Stimulated activated CD4-positive, alpha-beta T cell treated with anti-CD3 and anti-CD28 coated beads, Interleukin-15, amount 100 ng/mL, for 24 hours (primary cell): ENCODE data around the gene CGNL1.

Experiments used
- DNase-seq: peaks from one replicate; pipeline ENCODE4 v3.0.0-alpha.2; 2020

The CGNL1 gene

DNA sequence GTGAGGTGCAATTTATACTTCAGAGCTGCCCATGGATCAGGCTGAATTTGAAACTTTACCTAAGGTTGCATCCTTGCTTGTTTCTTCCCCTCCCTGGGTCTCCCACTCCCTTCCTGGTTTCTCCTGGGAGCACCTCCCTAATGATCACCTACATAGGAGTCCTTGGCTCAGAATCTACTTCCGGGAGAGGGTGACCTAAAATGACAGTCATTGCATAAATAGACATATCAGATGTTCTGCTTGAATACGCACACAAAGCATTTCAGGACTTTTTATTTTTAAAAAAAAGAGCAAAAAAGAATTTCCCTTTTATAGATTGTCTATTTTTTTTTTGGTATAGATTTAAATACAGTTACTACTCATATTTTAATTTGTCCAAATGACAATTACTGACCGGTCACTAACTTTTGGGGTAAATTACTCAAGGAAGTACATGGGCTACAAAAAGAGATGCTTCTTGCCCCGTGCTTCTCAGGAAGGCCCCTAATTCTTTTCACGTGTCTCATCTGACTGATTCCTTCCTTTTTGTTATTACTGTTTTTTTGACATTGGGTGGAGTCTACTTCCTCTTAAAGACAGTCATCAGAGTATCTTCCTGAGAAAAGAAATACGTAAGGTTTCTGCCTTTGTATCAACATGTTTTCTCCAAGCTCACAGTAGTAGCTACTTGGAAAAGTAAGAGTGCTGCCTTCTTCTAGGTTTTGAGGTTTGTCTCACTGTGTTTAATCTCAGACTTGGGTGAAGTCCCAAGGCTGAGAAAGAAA is 210.5 kb downstream of the CGNL1 start:
- no peak for DNase-seq

DNA sequence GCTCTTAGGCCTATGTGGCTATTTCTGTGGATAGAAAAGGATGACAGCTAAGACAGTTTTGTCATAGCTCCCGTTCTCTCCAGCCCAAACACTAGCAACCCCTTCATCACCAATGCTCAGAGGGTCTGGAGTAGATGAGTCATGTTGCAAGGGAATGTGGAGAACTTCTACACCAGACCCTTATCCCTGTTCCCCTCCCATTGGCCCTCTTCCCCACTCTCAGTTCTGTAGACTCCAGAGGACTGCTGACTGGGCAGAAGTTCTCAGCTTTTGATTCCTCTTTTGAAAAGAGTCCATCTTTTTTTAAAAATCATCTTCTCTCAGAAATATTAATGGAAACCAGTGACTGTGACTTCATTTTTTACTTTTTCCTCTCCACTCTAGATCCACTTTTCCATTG is 213.0 kb downstream of the CGNL1 start:
- DNase-seq, result no peak

DNA sequence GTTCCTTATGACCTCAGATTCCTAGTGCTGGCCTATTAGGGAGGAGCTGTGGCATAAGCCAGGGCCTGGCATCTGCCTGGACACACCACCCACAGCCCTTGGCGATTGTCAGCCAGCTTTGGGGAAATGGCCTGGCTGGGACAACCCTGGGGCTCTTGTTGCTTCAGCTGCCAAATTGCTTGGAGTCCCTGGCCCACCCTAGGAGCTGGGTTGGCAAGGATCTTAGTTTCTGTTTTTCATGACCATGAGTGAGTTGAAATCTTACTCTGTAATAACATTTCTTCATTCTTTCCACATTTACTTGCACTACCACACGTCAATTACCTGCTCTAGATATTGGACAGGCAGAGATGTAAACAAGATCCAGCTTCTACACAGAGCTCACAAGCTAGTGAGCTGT is 213.4 kb downstream of the CGNL1 start:
- no peak for DNase-seq

DNA sequence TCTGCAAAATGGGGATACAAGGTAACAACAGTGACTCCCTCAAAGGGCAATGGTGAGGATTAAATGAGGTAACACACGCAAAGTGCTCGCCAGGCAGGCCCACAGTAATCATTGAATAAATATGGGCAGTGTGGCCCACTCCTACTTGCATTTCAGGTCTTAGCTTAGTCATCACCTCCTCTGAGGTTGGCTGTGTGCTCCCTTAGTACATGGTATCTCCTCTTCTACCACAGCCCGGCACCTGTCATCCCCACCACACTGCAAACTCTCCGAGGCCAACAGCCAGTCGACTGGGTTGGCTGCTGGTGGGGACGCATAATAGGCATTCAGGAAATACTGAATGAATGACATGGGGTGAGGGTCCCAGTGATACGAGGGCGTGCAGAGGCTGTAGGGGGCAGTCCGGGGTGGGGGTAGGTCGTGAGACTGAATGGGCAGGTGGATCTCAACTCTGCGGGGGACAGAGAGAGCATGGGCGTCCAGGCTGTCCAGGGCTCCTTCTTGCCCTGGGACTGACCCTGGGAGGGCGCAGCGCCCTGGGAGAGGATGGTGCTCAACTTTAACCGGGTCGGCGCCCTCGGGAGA is 215.0 kb downstream of the CGNL1 start:
- DNase-seq, result peak; percentile 21

DNA sequence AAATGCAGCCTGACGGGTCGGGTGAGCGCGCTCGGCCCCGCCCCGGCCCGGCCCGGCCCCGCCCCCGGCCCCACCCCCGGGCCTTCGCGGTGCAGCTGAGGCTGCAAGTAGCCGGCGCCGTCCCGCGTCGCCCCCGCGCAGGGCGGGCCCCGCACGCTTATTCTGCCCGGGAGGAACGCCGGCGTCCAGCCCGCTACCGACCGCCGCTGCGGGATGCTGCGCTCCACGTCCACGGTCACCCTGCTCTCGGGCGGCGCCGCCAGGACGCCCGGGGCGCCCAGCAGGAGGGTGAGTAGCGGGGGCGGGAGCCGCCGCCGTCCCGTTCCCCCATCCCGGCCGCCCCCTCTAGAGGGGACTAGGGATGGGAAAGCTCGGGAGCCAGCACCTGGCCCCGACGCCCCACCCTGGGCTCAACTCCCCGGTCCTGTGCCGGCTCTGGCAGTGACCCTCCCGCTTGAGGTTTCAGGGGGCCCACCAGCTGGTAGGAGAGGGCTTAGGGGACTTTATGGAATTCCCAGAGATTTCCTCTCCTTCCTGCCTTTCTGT is 215.6 kb downstream of the CGNL1 start, which contains the start of gene MYZAP:
MYZAP (plus strand) TSS at position 83 of the 546 bp plus-strand sequence; CDS start at position 214, 131 bp downstream.
- peak; percentile 70 for DNase-seq

DNA sequence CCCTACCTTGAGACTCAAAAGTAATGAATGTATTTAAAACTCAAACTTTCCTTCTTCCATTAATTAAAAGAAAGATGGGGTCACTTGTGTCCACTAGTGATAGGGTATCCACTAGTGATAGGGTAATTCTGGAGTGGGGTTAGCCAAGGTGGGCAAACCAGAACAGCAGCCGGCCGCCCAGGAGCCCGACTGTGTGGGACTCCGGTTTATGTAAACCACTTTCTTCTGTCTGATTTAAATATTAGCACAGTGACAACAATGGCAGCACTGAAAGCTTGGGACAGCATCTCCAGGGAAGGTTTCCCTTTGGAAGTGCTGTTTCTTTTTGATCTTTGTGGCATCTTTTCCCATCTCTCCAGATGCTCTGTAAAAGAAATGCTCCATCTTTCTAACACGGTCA is 216.1 kb downstream of the CGNL1 start:
- DNase-seq, result no peak

DNA sequence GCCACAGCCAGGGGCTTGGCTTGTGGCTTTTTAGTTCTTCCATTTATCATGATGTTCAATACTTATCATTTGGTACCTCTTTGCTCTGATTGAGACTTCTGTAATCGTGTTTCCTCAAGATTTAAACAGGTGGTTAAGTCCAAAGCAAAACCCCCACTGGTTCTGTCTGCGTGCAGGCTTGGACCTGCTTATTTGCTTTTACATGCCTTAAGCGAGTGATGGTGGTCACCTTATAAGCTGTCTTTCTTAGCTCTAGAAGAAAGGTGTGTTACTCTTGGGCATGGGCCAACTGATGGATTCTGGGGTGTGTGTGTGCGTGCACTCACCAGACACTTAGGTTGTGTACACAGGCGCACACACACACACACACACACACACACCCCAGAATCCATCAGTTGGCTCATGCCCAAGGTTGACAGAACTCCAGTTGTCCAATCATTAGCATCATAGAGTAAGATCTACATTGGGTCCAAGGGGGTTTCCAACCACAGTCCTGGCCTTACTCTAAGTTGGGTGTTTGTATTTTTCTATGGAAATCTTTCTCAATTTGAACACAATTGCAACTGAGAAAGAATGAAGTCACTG is 216.6 kb downstream of the CGNL1 start:
- no peak for DNase-seq

DNA sequence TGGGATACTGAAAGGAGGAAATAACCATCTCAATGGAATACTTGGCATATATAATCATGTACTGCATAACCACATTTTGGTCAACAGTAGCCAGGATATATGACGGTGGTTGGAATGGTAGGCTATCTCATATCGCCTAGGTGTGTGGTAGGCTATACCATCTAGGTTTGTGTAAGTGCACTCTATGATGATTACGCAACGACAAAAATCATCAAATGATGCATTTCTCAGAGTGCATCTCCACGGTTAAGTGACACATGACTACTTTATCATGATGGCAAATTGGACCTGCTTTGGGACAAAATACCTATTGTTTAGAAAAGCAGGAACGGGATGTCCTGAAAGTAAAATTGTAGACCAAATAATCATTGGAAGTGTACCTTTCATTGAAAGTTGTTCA is 218.2 kb downstream of the CGNL1 start:
- no peak for DNase-seq

DNA sequence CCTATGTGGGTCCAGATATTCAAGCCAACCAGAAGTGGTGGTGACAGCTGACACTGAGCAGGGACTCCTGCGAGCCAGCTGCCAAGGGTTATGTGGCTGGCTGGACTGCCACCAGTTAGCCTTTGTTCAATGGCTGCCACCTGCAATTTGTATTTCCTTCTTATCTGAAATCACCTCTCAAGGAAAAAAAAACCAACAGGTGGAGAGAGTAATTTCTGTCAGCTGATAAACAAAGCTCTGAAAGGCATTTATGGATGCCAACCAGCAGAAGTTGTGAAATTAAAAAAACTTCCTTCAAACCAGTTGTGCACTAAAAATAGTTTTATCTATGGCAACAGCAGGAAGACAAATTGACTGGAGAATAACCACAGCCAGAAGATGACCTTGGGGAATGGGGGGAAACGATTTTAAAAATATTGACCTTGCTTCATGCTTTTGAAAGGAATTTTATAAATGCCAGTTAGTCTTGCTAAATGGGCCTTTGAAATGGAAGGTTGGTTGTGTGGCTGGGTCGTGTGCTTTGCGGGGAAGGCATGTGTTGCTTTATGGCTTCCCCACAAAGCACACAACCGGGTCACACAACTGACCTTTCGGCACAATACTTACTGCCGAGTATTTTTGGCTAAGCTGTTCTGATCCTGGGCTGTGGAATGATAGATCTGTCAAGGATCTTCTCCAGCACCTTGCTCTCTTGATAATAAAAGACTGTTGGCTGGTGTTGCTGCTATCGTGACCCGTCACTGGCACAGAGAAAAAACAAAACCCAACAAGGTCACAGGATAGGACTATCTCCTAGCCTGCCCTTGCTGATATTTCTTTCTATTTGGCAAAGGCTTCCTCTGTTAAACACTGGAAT is 218.9 kb downstream of the CGNL1 start:
- DNase-seq, result no peak

DNA sequence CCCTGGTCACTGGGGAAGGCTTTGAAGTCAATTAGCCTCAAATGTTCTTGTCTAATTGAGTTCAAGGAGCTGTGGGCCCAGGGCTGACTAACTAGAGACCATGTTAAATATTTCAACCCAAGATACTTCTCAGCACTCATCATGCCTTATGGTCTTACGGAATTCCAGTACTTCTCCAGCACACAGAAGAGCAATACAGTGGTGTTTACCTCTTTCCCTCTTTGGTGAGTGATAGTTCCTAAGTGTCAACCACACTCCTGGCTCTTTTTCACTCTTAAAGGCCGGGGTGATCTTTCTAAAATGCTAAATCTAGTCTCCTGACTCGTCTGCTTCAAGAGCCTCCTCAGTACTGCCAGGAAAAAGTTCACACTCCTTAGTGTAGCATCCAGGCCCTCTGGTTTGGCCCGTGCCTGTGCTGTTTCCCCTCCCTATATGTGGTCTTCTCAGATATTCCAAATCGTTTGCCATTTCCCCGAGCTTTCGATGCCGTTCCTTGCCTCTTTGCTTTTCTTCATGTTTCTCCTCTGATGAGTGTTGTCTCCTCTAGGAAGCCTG is 220.1 kb downstream of the CGNL1 start:
- DNase-seq, result no peak

DNA sequence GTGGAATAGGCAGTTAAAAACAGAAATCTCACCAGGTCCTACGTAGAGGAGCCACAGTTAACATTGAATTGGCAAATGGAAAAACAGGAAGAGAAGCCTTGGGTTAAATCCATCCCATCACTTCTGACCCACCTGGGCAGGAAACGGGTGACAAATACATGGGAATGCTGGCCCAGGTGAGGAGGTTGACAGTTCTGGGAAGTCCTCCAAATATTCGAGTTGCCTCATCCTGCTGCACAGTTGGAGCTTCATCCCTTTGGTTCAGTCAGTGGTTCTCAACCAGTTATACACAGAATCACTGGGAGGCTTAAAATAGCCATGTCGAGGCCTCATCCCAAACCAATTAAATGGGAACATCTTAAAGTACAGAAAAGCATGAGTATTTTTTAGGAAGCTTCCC is 220.7 kb downstream of the CGNL1 start:
- no peak for DNase-seq

DNA sequence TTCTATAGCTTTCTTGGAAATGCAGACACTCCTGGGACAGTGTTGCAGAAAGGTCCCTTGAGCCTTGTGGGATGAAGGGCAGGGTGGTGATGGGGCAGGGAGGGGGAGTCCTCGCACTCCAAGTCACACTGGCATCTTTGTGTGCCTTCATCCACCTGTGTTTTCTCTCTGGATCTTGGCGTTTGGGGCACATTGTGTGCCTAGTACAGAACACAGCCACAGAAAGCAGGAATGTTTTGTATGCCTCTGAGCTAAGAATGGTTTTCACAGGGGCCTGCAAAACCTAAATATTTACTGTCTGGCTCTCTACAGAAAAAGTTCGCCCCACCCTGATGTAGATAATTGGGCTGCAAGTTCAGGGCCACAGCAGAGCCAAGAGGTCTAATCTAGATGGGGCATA is 221.1 kb downstream of the CGNL1 start:
- DNase-seq, result no peak

DNA sequence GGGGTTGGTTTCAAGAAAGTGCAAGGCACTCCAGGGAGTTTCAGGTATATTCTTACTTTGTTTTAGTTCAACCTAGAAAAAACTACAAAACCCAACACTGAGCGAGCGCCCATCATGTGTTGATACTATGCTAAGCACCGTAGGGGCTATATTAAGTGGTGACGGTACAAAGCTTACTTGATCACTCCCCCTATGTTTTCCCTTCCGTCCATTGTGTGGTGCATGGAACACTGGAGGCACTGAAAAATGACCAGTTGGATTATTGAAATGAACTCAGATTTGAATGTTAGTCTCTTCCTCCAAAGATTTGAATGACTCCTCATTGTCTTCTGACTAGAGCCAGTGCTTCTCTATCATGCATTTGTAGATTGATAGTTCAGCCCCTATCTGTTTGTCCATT is 222.0 kb downstream of the CGNL1 start:
- no peak for DNase-seq

DNA sequence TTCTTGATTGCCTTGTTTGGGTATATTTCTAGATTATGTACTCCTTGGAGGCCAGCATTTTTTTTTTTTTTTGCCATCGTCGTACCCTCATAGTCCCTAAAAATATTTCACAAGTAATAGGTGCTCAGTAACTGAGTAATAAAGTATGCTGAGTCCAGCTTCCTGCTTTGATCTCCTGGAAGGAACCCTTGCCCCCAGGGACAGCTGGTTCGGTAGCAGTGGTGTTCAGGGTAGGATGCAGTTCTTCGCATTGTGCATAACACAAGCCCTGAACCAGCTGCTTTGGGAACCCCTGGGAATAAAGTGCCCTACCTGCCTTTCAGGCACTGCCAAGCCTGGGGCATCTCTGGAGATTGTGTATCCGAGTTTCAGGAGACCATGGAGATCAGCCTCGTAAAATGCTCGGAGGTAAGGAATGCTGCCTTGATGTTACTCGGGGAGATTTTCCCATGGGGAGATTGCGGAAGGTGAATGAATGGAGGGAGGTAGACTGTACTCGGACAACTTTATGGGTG is 223.0 kb downstream of the CGNL1 start:
- DNase-seq, result no peak

DNA sequence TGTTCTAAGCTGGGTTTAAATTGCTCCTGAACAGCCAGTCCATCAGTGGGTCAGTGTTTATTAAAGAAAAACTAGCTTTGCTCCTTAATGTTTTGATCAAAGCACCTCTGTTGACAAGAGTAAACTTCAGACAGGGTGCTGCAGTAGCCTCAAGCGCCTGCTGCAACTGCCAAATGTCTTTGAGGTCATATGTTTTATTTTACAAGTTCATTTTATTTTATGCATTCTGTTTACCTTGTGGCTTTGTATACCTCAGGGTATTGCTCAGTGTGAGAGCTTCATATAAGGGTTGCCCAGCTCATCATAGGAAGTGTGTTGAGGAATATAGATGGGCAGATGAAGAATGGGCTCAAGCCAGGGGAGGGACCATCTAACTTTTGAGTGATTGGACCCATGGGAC is 223.9 kb downstream of the CGNL1 start:
- no peak for DNase-seq
